Ovary (tissue), 9 donors: ENCODE measurements around the gene MAPK8IP1. TPM values are rescaled to one million over a fixed set of nuclear protein-coding genes. Genes with fewer than 3 reads are reported as not detected.

Source experiments
- DNase-seq, 5 donors: peaks; one replicate each; pipeline ENCODE4 v3.0.0-alpha.2; 2019 to 2020
- H3K27ac ChIP-seq, 2 donors: fragments of 200-600 bp; one replicate each; pipeline versions ENCODE4 v1.5.1 to v1.8.0; 2019 to 2022
- H3K27me3 ChIP-seq: fragments of 200-600 bp; one replicate; pipeline ENCODE4 v1.8.0; 2022
- H3K36me3 ChIP-seq: fragments of 200-600 bp; sonication (generic); one replicate; pipeline ENCODE4 v1.5.1; 2019
- H3K4me1 ChIP-seq: one replicate; pipeline ENCODE4 v1.8.1; 2013; ENCODE audit warnings: mild to moderate bottlenecking, moderate library complexity; ENCODE audit not compliant: insufficient read depth
- H3K4me3 ChIP-seq: fragments of 200-600 bp; sonication (generic); one replicate; pipeline ENCODE4 v1.5.1; 2017
- H3K9me3 ChIP-seq, 2 donors: fragments of 200-600 bp in 1 of 2; sonication (generic) in 1 of 2; one replicate each; pipeline versions ENCODE4 v1.5.1 to v1.8.1; 2013 to 2019; ENCODE audit warnings: mild to moderate bottlenecking in 1 of 2, moderate library complexity in 1 of 2
- CTCF ChIP-seq, 3 donors: fragments of 450-650 bp in 2 of 3; fragments of 200-600 bp in 1 of 3; IDR thresholded peaks; one replicate each; pipeline versions ENCODE4 v1.5.1 to v1.8.0; 2016 to 2022; ENCODE audit warnings: antibody characterized with exemption in 3 of 3, mild to moderate bottlenecking in 1 of 3
- EP300 ChIP-seq: sonication (generic); formaldehyde crosslinking; IDR thresholded peaks from one replicate; pipeline ENCODE4 v1.6.1; 2017; ENCODE audit warnings: antibody characterized with exemption
- POLR2A ChIP-seq: fragments of 450-650 bp; IDR thresholded peaks from one replicate; pipeline ENCODE4 v1.6.1; 2017; ENCODE audit warnings: antibody characterized with exemption, mild to moderate bottlenecking, moderate library complexity
- WGBS, 3 donors: extraction: QIAGEN DNeasy Blood & Tissue Kit in 1 of 3; methylation state at CpG; one replicate each; pipeline versions ENCODE4 v1.1.5 to v1.1.7; 2013 to 2017; 5-methylcytosine and 5-hydroxymethylcytosine counted together
- intact Hi-C, 4 donors: fragments of 100-400 bp; cut with DNase I; formaldehyde crosslinking; loops; one replicate each; pipeline versions ENCODE4 v1.11.0 to v1.15.1; 2022 to 2023
- polyA plus RNA-seq, 2 donors: library from polyadenylated mRNA; stranded (reverse); fragments of 200-250 nt in 1 of 2; fragments of 350-450 nt in 1 of 2; fragmentation: Illumina TruSeq in 1 of 2; extraction: RNeasy Lipid Tissue Mini Kit (QIAGEN cat#74804) in 1 of 2; gene quantifications; one replicate each; pipeline ENCODE4 v1.2.3, GENCODE V29; 2013 to 2014
- total RNA-seq, 7 donors: library from RNA; depleted of rRNA in 2 of 7; stranded (reverse); fragments of >200 nt in 2 of 7; fragmentation: NEBNext Ultra II Directional in 3 of 7; extraction: Animal tissue kit (Norgen Biotek cat#: 25700) in 3 of 7; gene quantifications; one replicate each; pipeline versions ENCODE4 v1.1.0 to v1.2.4, GENCODE V29; 2016 to 2023
- donor health status: DM: no; HTN: no; CAD: no; lungs with moderate emphysema.
- donor health status: DM: no; HTN: no; CAD: no.
- donor health status: Bipolar disorder and iron deficiency.
- donor health status: DM: yes; HTN: yes; CAD: no.
- donor health status: DM: no; HTN: no; CAD: no.
- donor health status: DM: yes; HTN: yes; CAD: no.

Gene MAPK8IP1
- total and polyA plus RNA-seq, 9 donors, result 3.7 to 24.1 (median 14.4) TPM

GRCh38 chr11:45844822-45845578 is 40.5 kb upstream of the MAPK8IP1 start:
- DNase-seq, result no peak
- no peaks in the 10 kb centered on the region for H3K36me3 ChIP-seq
- H3K9me3 ChIP-seq, result no peaks in the 10 kb centered on the region
- no peak for TF ChIP-seq CTCF (IDR thresholded peaks at IDR 0.05)
- TF ChIP-seq EP300, result no peak
- TF ChIP-seq POLR2A, result no peak
- H3K4me1 ChIP-seq, result peaks cover 8% of the 10 kb centered on the region
- 56 to 73% (median 72%) methylated on average over 3 of the region's 3 CpGs for WGBS, 3 donors
- no peak overlapping the region for H3K4me3 ChIP-seq
- no peaks in the 10 kb centered on the region for H3K27me3 ChIP-seq
- H3K27ac ChIP-seq, result no peak overlapping the region
- intact Hi-C loops, result no loop called here

GRCh38 chr11:45846174-45846675 is 39.2 kb upstream of the MAPK8IP1 start:
- DNase-seq, result no peak
- Histone ChIP-seq H3K27ac (peak overlapping the region; percentile 21 to 88), H3K27me3 (no peaks in the 10 kb centered on the region), H3K9me3 (no peaks in the 10 kb centered on the region), H3K4me3 (peak overlapping the region; percentile 87), H3K4me1 (peaks cover 12% of the 10 kb centered on the region), H3K36me3 (no peaks in the 10 kb centered on the region)
- 76 to 85% (median 82%) methylated on average over 4 of the region's 4 CpGs for WGBS, 3 donors
- TF ChIP-seq POLR2A (no peak), EP300 (no peak), CTCF (IDR thresholded peaks at IDR 0.05) (no peak)
- intact Hi-C loops, result loop anchor here in 1 of 4 donors (2.0 kb wide), 1 partner anchor 73 kb away; no protein-coding TSS in a partner anchor

- H3K4me3 ChIP-seq, result peak within 1 kb of the TSS; percentile 87
- intact Hi-C loops, result loop anchor here in 1 of 4 donors (1.0 to 2.0 kb wide), 2 partner anchors 53 to 72 kb away; no protein-coding TSS in a partner anchor
- no peaks in the 10 kb centered on the region for H3K27me3 ChIP-seq
- TF ChIP-seq EP300 (peak; percentile 73), CTCF (IDR thresholded peaks at IDR 0.05) (no peak), POLR2A (peak; percentile 95)
- peak within 1 kb of the TSS; percentile 88 to 91 for H3K27ac ChIP-seq
- 0% methylated on average over 52 to 75 of the region's 75 CpGs for WGBS, 3 donors
- peaks cover 17% of the 10 kb centered on the region for H3K4me1 ChIP-seq
- H3K9me3 ChIP-seq, result no peaks in the 10 kb centered on the region
- peak; percentile 100 for DNase-seq
- no peaks in the 10 kb centered on the region for H3K36me3 ChIP-seq
Measured at GRCh38 chr11:45846974-45847910, 38.2 kb upstream of the MAPK8IP1 start, which contains the start of gene CRY2. TSS of gene CRY2 (plus strand) at chr11:45847475. CDS start at chr11:45847491, 16 bp downstream.

GRCh38 chr11:45847911-45848316 is 37.5 kb upstream of the MAPK8IP1 start:
- TF ChIP-seq EP300 (no peak), CTCF (IDR thresholded peaks at IDR 0.05) (peak in 1 of 3 donors; percentile 29)
- Histone ChIP-seq H3K36me3 (no peaks in the 10 kb centered on the region), H3K27me3 (no peaks in the 10 kb centered on the region), H3K27ac (peak overlapping the region; percentile 88 to 91), H3K9me3 (no peaks in the 10 kb centered on the region), H3K4me3 (peak overlapping the region; percentile 87), H3K4me1 (peaks cover 18% of the 10 kb centered on the region)
- DNase-seq, result peak in 4 of 5 donors; percentile 41 to 68 (median 50)
- WGBS, 3 donors, result 0 to 1% (median 1%) methylated on average over 16 of the region's 16 CpGs
- intact Hi-C loops, result loop anchor here in 1 of 4 donors (1.0 to 2.0 kb wide), 2 partner anchors 52 to 71 kb away; no protein-coding TSS in a partner anchor
